HUES48 (cell line): ENCODE measurements around the gene TUSC1.
"Not testable (repeated sequence)": the region's sequence is repeated elsewhere in the genome, so short reads cannot be mapped to it uniquely, and the experiment has no call there.

Experiments used
- H3K27ac ChIP-seq: one replicate; pipeline ENCODE4 v1.7.0; 2013; ENCODE audit warnings: low read depth, low read length, inconsistent platforms
- H3K27me3 ChIP-seq: 2 replicates; pipeline ENCODE4 v1.6.1; 2013; ENCODE audit warnings: mild to moderate bottlenecking, low read length; ENCODE audit not compliant: control insufficient read depth, insufficient read depth
- H3K36me3 ChIP-seq: 2 replicates; pipeline ENCODE4 v1.6.1; 2013; ENCODE audit warnings: low read length; ENCODE audit not compliant: control insufficient read depth, insufficient read depth
- H3K4me1 ChIP-seq: 2 replicates; pipeline ENCODE4 v1.6.1; 2013; ENCODE audit warnings: mild to moderate bottlenecking, low read length; ENCODE audit not compliant: control insufficient read depth, insufficient read depth
- H3K4me3 ChIP-seq: 2 replicates; pipeline ENCODE4 v1.5.1; 2013; ENCODE audit warnings: mild to moderate bottlenecking, low read depth, low read length
- H3K9ac ChIP-seq: 2 replicates; pipeline ENCODE4 v1.6.1; 2013; ENCODE audit warnings: mild to moderate bottlenecking, low read depth, low read length, moderate library complexity
- H3K9me3 ChIP-seq: 2 replicates; pipeline ENCODE4 v1.6.1; 2013; ENCODE audit warnings: low read length; ENCODE audit not compliant: control insufficient read depth, insufficient read depth

The TUSC1 gene

GRCh38 chr9:25684321-25684720 is 6.1 kb upstream of the TUSC1 start:
- Histone ChIP-seq H3K9ac (no peak overlapping the region), H3K4me3 (no peak overlapping the region), H3K36me3 (no peaks in the 10 kb centered on the region), H3K27ac (no peak overlapping the region), H3K4me1 (no peaks in the 10 kb centered on the region), H3K27me3 (no peaks in the 10 kb centered on the region), H3K9me3 (no peaks in the 10 kb centered on the region)

DNA sequence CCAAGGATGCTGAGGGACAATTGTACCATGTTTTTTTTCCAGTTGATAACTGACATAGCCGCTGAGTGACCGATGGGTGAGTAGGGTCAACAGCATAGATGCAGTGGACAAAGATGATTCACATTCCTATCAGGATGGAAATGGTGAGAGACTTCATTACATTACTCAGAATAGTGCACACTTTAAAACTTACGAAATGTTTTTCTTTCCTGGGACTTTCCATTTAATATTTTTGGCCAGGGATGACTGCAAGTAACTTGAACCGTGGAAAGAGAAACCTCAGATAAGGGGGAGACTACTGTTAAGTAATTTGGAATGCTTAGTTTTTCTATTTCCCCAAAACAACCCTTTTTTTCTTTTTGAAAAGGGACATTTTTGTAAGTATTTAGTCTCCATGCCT is 3.0 kb upstream of the TUSC1 start:
- Histone ChIP-seq H3K27me3 (peaks cover 5% of the 10 kb centered on the region), H3K4me3 (no peak overlapping the region), H3K4me1 (peaks cover 5% of the 10 kb centered on the region; the same call in 1 of the 2 replicates), H3K36me3 (no peaks in the 10 kb centered on the region), H3K9ac (no peak overlapping the region), H3K9me3 (no peaks in the 10 kb centered on the region), H3K27ac (no peak overlapping the region)

DNA sequence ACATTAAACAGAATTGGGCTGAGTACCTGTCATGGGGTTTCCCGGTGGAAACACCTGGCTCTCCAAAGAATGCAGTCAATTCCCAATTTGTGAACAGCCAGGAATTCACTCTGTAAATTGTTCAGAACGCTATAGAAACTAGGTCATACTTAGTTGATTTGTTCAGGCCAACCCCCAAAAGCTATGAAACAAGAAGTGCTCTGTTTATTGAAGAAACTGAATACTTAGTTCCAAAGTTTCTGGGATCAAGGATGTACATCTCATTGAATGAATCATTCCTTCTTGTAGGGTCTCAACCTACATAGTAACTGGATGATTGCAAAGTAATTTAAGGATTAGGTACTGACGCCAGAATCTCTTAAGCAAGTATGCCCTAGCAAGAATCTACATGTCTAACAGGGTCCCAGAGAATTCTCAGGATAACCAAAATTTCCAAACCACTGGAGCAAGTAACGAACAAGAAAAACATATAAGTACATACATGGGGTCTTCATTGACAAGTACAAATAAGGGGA is 659 bp upstream of the TUSC1 start:
- no peak overlapping the region for H3K9ac ChIP-seq

DNA sequence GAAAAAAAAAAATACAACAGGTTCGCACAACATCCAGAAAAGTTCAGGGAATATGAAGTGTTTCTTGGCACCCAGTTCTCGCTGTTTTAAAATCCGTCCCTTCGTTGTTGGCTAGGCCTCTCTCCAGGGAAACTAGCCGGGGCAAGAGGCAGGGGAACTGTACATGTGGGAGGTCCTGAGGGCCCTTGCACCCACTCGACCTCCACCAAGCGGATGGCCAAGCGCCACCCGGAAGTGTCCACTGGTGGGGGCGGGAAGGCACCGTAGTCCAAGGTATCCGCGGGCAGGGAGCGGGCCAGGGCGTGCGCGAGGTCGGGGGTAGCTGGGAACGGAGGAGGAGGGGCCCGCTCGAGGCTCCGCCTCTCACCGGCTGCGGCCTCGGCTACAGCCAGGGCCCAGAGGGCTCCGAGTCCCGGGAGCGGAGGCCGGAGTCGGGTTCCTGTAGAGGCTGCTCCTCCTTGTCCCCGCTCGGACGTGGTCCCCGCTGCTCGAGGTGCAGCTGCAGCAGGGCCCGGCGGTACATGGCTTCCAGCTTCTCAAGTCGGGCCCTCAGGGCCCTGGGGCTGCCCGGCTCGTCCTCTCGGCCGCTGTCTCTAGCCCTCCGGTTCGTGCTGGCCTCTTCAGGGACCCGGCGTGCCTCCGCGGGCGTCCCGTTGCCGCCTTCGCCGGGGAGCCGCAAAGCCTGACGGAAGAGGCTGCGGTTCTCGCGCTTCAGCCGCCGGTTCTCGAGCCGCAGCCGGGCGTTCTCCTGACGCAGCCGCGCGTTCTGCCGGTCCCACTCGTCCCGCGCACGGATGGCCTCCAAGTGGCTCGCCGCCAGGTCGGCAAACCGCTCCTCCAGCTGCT is 720 bp downstream of the TUSC1 start:
- Histone ChIP-seq H3K27ac (peak overlapping the region; percentile 61), H3K4me3 (peak overlapping the region; percentile 76)

More for the DNA sequence above, 659 bp upstream of the TUSC1 start:
- Histone ChIP-seq H3K4me1 (peaks cover 8% of the 10 kb centered on the region; the same call in 1 of the 2 replicates), H3K36me3 (no peaks in the 10 kb centered on the region), H3K4me3 (peak overlapping the region; percentile 76), H3K9me3 (no peaks in the 10 kb centered on the region), H3K27ac (no peak overlapping the region), H3K27me3 (peaks cover 5% of the 10 kb centered on the region)

GRCh38 chr9:25675858-25676257 is 2.4 kb downstream of the TUSC1 start:
- H3K4me3 ChIP-seq, H3K9me3 ChIP-seq, H3K4me1 ChIP-seq, H3K27me3 ChIP-seq, H3K9ac ChIP-seq, H3K27ac ChIP-seq, H3K36me3 ChIP-seq: not testable (repeated sequence)

More for the DNA sequence above, 720 bp downstream of the TUSC1 start:
- no peaks in the 10 kb centered on the region for H3K9me3 ChIP-seq
- H3K36me3 ChIP-seq = no peaks in the 10 kb centered on the region
- H3K9ac ChIP-seq = peak overlapping the region; percentile 81
- peaks cover 8% of the 10 kb centered on the region; the same call in 1 of the 2 replicates for H3K4me1 ChIP-seq
- peaks cover 5% of the 10 kb centered on the region for H3K27me3 ChIP-seq

GRCh38 chr9:25658571-25658970 is 19.7 kb downstream of the TUSC1 start:
- H3K36me3 ChIP-seq = no peaks in the 10 kb centered on the region

GRCh38 chr9:25654417-25654816 is 23.8 kb downstream of the TUSC1 start:
- Histone ChIP-seq H3K4me1 (peaks cover 13% of the 10 kb centered on the region; the same call in 1 of the 2 replicates), H3K27ac (no peak overlapping the region), H3K9me3 (no peaks in the 10 kb centered on the region), H3K36me3 (no peaks in the 10 kb centered on the region), H3K27me3 (no peaks in the 10 kb centered on the region), H3K4me3 (no peak overlapping the region), H3K9ac (no peak overlapping the region)

More at GRCh38 chr9:25658571-25658970, 19.7 kb downstream of the TUSC1 start:
- peaks cover 13% of the 10 kb centered on the region; the same call in 1 of the 2 replicates for H3K4me1 ChIP-seq
- no peak overlapping the region for H3K27ac ChIP-seq
- no peaks in the 10 kb centered on the region for H3K9me3 ChIP-seq
- no peak overlapping the region for H3K4me3 ChIP-seq
- H3K27me3 ChIP-seq = no peaks in the 10 kb centered on the region
- H3K9ac ChIP-seq = no peak overlapping the region

DNA sequence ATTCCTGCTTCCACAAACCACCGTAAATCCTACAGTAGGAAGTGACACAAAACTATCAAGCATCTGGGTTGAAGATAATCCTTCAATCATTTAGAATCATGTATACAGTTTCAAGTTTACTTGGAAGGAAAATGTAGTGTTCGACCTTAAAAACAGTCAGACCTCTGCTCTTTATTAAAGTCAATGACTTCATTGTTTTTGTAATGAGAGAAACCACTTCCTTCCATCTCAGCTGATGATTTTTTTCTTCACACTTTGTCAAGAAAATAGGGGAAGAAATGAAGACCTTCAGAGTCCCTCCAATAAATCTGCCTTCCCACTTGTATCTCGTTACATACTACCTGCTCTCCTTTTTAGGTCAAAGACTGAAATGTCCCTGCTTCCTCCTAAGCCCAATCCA is 30.1 kb downstream of the TUSC1 start:
- Histone ChIP-seq H3K27me3 (no peaks in the 10 kb centered on the region), H3K9me3 (no peaks in the 10 kb centered on the region), H3K4me3 (no peak overlapping the region), H3K9ac (no peak overlapping the region), H3K36me3 (no peaks in the 10 kb centered on the region), H3K4me1 (no peaks in the 10 kb centered on the region), H3K27ac (no peak overlapping the region)

DNA sequence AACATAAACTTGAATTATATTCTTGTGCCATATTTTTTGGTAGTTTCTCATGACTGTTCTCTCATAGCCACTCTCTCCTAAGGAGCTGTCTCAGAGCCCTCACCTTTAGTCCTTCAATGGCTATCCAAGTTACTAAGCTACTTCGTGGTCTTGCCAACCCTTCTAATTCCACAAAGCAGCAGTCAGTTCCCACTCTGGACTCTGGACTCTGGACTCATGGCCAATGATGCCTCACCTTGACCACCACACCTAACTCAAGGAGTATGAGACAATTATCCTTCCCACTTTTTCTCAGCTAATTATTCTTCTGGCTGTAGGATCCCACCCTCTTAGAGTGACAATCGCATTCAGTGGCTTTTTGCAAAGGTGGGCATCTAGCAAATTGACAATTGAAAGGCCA is 42.2 kb downstream of the TUSC1 start:
- Histone ChIP-seq H3K9me3 (no peaks in the 10 kb centered on the region), H3K36me3 (no peaks in the 10 kb centered on the region), H3K27me3 (no peaks in the 10 kb centered on the region), H3K27ac (no peak overlapping the region), H3K4me1 (no peaks in the 10 kb centered on the region), H3K9ac (no peak overlapping the region), H3K4me3 (no peak overlapping the region)

DNA sequence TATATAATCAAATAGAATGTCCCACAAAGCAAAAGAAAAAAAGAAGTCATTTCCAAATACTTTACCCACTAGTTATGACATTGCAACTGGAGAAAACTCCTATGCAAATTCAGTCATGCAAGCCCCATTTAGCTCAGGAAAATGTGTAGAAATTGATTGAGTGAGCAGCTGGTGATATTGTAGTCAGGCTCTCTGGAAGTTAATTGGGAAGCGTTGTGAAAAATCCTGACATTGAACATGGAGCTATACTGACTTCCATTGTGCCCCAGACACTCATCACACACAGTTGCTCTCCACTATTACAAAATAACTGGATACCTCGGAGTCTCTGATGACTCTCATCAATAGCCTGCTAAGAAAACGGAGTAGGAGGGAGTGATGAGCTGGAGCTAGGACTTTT is 49.0 kb downstream of the TUSC1 start:
- Histone ChIP-seq H3K9ac (no peak overlapping the region), H3K27me3 (no peaks in the 10 kb centered on the region), H3K4me3 (no peak overlapping the region), H3K27ac (no peak overlapping the region), H3K4me1 (no peaks in the 10 kb centered on the region), H3K9me3 (no peaks in the 10 kb centered on the region), H3K36me3 (no peaks in the 10 kb centered on the region)
